SK-N-SH treated with all-trans-retinoic acid at 6 μM for 48 hours (cell line): ENCODE data around the gene RAB33A.

Experiments
- ARNTL ChIP-seq: fragments of 450-650 bp; formaldehyde crosslinking; IDR thresholded peaks from 2 replicates; pipeline ENCODE4 v1.5.0; 2020; ENCODE audit warnings: low read depth, mild to moderate bottlenecking, moderate library complexity, borderline replicate concordance
- CREB5 ChIP-seq: fragments of 250-450 bp; sonication (Bioruptor Pico); IDR thresholded peaks from 2 replicates; pipeline ENCODE4 v1.5.1; 2020; ENCODE audit warnings: low read depth, mild to moderate bottlenecking, moderate library complexity
- CSDC2 ChIP-seq: fragments of 250-450 bp; sonication (Bioruptor Pico); IDR thresholded peaks from 2 replicates; pipeline ENCODE4 v1.5.0; 2020; ENCODE audit warnings: mild to moderate bottlenecking, moderate library complexity
- ISL1 ChIP-seq: fragments of 250-450 bp; sonication (Bioruptor Pico); IDR thresholded peaks from 2 replicates; pipeline ENCODE4 v2.1.2; 2022; ENCODE audit warnings: mild to moderate bottlenecking, moderate library complexity
- PATZ1 ChIP-seq: fragments of 250-450 bp; sonication (Bioruptor Pico); IDR thresholded peaks from 2 replicates; pipeline ENCODE4 v1.8.0; 2020; ENCODE audit warnings: mild to moderate bottlenecking, moderate library complexity, borderline replicate concordance
- POU6F1 ChIP-seq: fragments of 250-450 bp; sonication (Bioruptor Pico); IDR thresholded peaks from 2 replicates; pipeline ENCODE4 v1.8.0; 2021; ENCODE audit warnings: low read depth, mild to moderate bottlenecking, moderate library complexity, borderline replicate concordance
- PPARA ChIP-seq: fragments of 250-450 bp; sonication (Bioruptor Pico); IDR thresholded peaks from 2 replicates; pipeline ENCODE4 v1.5.0; 2020; ENCODE audit warnings: mild to moderate bottlenecking, borderline replicate concordance
- RARB ChIP-seq: fragments of 250-450 bp; sonication (Bioruptor Pico); IDR thresholded peaks from 2 replicates; pipeline ENCODE4 v1.8.0; 2021; ENCODE audit warnings: mild to moderate bottlenecking, moderate library complexity
- SNAI2 ChIP-seq: fragments of 250-450 bp; sonication (Bioruptor Pico); IDR thresholded peaks from 2 replicates; pipeline ENCODE4 v1.5.0; 2020; ENCODE audit warnings: mild to moderate bottlenecking, moderate library complexity
- ZFP3 ChIP-seq: fragments of 250-450 bp; sonication (Bioruptor Pico); IDR thresholded peaks from 2 replicates; pipeline ENCODE4 v1.5.0; 2020; ENCODE audit warnings: mild to moderate bottlenecking, moderate library complexity
- ZFP30 ChIP-seq: fragments of 450-650 bp; formaldehyde crosslinking; IDR thresholded peaks from 2 replicates; pipeline ENCODE4 v1.5.0; 2022; ENCODE audit warnings: mild to moderate bottlenecking, moderate library complexity
- ZNF70 ChIP-seq: fragments of 450-650 bp; formaldehyde crosslinking; IDR thresholded peaks from 2 replicates; pipeline ENCODE4 v1.5.0; 2020; ENCODE audit warnings: mild to moderate bottlenecking, moderate library complexity

GRCh38 chrX:130167040-130167439, 4.7 kb upstream of the RAB33A start:
- TF ChIP-seq RARB: no peak
- no peak for TF ChIP-seq POU6F1 (CRISPR knock-in tag)
- no peak for TF ChIP-seq ARNTL
- no peak for TF ChIP-seq CSDC2
- TF ChIP-seq ISL1 (CRISPR knock-in tag): no peak
- TF ChIP-seq PATZ1 (CRISPR knock-in tag): no peak
- TF ChIP-seq SNAI2 (CRISPR knock-in tag): no peak
- TF ChIP-seq PPARA (CRISPR knock-in tag): no peak
- TF ChIP-seq ZFP3 (CRISPR knock-in tag): no peak
- TF ChIP-seq ZFP30 (CRISPR knock-in tag): no peak
- TF ChIP-seq CREB5: no peak
- TF ChIP-seq ZNF70 (CRISPR knock-in tag): no peak
